GM13976 (cell line): ENCODE measurements around the gene RFWD3.

ENCODE experiments used
- DNase-seq: peaks from one replicate; pipeline ENCODE4 v3.0.0; 2012; ENCODE audit warnings: low spot score
- CTCF ChIP-seq: IDR thresholded peaks from 2 replicates; pipeline ENCODE4 v1.5.1; 2012; ENCODE audit warnings: borderline replicate concordance, mild to moderate bottlenecking; ENCODE audit not compliant: insufficient read depth; ENCODE audit errors: extremely low read depth, missing control alignments, control extremely low read depth
- in situ Hi-C: fragments of 300-500 bp; cut with MboI; formaldehyde crosslinking; loops from one replicate; pipeline ENCODE4 v1.12.0; 2022; ENCODE audit warnings: low sequenced_read_pairs, mixed read lengths, inconsistent platforms; ENCODE audit not compliant: unreplicated experiment

RFWD3 gene

GRCh38 chr16:74575807-74576643 lies 90.7 kb downstream of the RFWD3 start:
- in situ Hi-C loops = no loop called here
- no peak for DNase-seq
- no peak for TF ChIP-seq CTCF

GRCh38 chr16:74575175-74575806 lies 91.4 kb downstream of the RFWD3 start:
- TF ChIP-seq CTCF = no peak
- no peak for DNase-seq
- in situ Hi-C loops = no loop called here

- no peak for TF ChIP-seq CTCF
- in situ Hi-C loops = no loop called here
- DNase-seq = no peak
Observed at GRCh38 chr16:74574146-74574545, 92.5 kb downstream of the RFWD3 start.

- in situ Hi-C loops = no loop called here
- no peak for TF ChIP-seq CTCF
- no peak for DNase-seq
Observed at GRCh38 chr16:74573622-74574021, 93.1 kb downstream of the RFWD3 start.
